SK-N-SH treated with all-trans-retinoic acid at 6 μM for 48 hours (cell line): ENCODE results near the gene CALCOCO1.

Source experiments
- CREB5 ChIP-seq: fragments of 250-450 bp; sonication (Bioruptor Pico); IDR thresholded peaks from 2 replicates; pipeline ENCODE4 v1.5.1; 2020; ENCODE audit warnings: low read depth, mild to moderate bottlenecking, moderate library complexity
- CSDC2 ChIP-seq: fragments of 250-450 bp; sonication (Bioruptor Pico); IDR thresholded peaks from 2 replicates; pipeline ENCODE4 v1.5.0; 2020; ENCODE audit warnings: mild to moderate bottlenecking, moderate library complexity
- SNAI2 ChIP-seq: fragments of 250-450 bp; sonication (Bioruptor Pico); IDR thresholded peaks from 2 replicates; pipeline ENCODE4 v1.5.0; 2020; ENCODE audit warnings: mild to moderate bottlenecking, moderate library complexity
- TCF4 ChIP-seq: fragments of 250-450 bp; sonication (Bioruptor Pico); IDR thresholded peaks from 2 replicates; pipeline ENCODE4 v1.8.0; 2021; ENCODE audit warnings: mild to moderate bottlenecking, moderate library complexity, borderline replicate concordance
- TOX ChIP-seq: fragments of 250-450 bp; sonication (Bioruptor Pico); IDR thresholded peaks from 2 replicates; pipeline ENCODE4 v1.8.0; 2021; ENCODE audit warnings: mild to moderate bottlenecking, moderate library complexity, borderline replicate concordance
- ZC3H10 ChIP-seq: fragments of 250-450 bp; sonication (Bioruptor Pico); IDR thresholded peaks from 2 replicates; pipeline ENCODE4 v1.5.1; 2021; ENCODE audit warnings: mild to moderate bottlenecking, moderate library complexity
- ZFP3 ChIP-seq: fragments of 250-450 bp; sonication (Bioruptor Pico); IDR thresholded peaks from 2 replicates; pipeline ENCODE4 v1.5.0; 2020; ENCODE audit warnings: mild to moderate bottlenecking, moderate library complexity
- ZFP30 ChIP-seq: fragments of 450-650 bp; formaldehyde crosslinking; IDR thresholded peaks from 2 replicates; pipeline ENCODE4 v1.5.0; 2022; ENCODE audit warnings: mild to moderate bottlenecking, moderate library complexity
- TF ChIP-seq, protein P1 (sequence below): fragments of 250-450 bp; sonication (Bioruptor Pico); IDR thresholded peaks from 2 replicates; pipeline ENCODE4 v1.8.0; 2020; ENCODE audit warnings: mild to moderate bottlenecking, moderate library complexity, borderline replicate concordance

DNA sequence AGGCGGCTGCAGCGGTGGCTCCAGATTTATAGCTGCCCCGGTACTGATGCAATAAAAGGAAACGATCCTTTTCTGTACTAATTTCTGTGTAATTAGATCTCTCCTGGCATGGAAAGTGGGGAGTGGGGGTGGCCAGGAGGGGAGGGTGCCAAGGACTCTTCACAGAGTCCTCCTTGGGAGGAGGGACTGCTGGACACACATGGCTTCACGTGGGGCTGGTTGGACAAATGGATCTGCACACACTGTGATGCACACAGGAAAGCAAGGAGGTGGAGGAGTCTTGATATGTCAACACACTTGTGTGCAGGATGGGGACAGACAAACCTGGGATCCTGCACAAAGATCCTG lies 27.6 kb downstream of the CALCOCO1 start:
- TF ChIP-seq CSDC2 (CRISPR knock-in tag) (no peak), TOX (CRISPR knock-in tag) (no peak), ZFP3 (CRISPR knock-in tag) (no peak), TCF4 (CRISPR knock-in tag) (no peak), ZC3H10 (CRISPR knock-in tag) (no peak), CREB5 (no peak), SNAI2 (no peak), ZFP30 (CRISPR knock-in tag) (no peak)
- TF ChIP-seq, protein P1, sequence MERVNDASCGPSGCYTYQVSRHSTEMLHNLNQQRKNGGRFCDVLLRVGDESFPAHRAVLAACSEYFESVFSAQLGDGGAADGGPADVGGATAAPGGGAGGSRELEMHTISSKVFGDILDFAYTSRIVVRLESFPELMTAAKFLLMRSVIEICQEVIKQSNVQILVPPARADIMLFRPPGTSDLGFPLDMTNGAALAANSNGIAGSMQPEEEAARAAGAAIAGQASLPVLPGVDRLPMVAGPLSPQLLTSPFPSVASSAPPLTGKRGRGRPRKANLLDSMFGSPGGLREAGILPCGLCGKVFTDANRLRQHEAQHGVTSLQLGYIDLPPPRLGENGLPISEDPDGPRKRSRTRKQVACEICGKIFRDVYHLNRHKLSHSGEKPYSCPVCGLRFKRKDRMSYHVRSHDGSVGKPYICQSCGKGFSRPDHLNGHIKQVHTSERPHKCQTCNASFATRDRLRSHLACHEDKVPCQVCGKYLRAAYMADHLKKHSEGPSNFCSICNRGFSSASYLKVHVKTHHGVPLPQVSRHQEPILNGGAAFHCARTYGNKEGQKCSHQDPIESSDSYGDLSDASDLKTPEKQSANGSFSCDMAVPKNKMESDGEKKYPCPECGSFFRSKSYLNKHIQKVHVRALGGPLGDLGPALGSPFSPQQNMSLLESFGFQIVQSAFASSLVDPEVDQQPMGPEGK (CRISPR knock-in tag), result no peak
